Measurements from ENCODE around the gene IL3RA. TPM values are rescaled to one million over a fixed set of nuclear protein-coding genes. Genes with fewer than 3 reads are reported as not detected.
"Not testable (repeated sequence)": the region's sequence is repeated elsewhere in the genome, so short reads cannot be mapped to it uniquely, and the experiment has no call there.

The IL3RA gene
- total and polyA plus RNA-seq, 5 donors from 2014 or later = 0.18 to 1.2 TPM; not detected in 3

GRCh38 chrX:1366363-1366762, 29.8 kb downstream of the IL3RA start:
- not testable (repeated sequence) for H3K4me1 ChIP-seq (ENCODE audit: control insufficient read depth, insufficient read depth, low read length, poor library complexity, severe bottlenecking); H3K4me3 Mint-ChIP-seq; H3K27me3 Mint-ChIP-seq; H3K36me3 ChIP-seq (ENCODE audit: control insufficient read depth, insufficient read depth, low read length); H3K9me3 ChIP-seq (ENCODE audit: control insufficient read depth in 2 of 2, low read length in 2 of 2); ATAC-seq (ENCODE audit: low read depth in 2 of 2); H3K27me3 ChIP-seq (ENCODE audit: control insufficient read depth, insufficient read depth, low read length); H3K27ac Mint-ChIP-seq; H3K4me1 Mint-ChIP-seq; H3K4me3 ChIP-seq (ENCODE audit: low read depth, low read length); H3K9me3 Mint-ChIP-seq; DNase-seq; H3K27ac ChIP-seq (ENCODE audit: insufficient read depth, low read length, poor library complexity, severe bottlenecking); H3K36me3 Mint-ChIP-seq

- no peaks in the 10 kb centered on the region for H3K9me3 ChIP-seq (ENCODE audit: control insufficient read depth in 2 of 2, low read length in 2 of 2)
- H3K4me3 ChIP-seq (ENCODE audit: low read depth, low read length) = no peak overlapping the region
- no peaks in the 10 kb centered on the region for H3K36me3 ChIP-seq (ENCODE audit: control insufficient read depth, insufficient read depth, low read length)
- Mint-ChIP-seq H3K4me1 (no peaks in the 10 kb centered on the region), H3K27ac (peak overlapping the region in 1 of 3 donors; percentile 25), H3K4me3 (no peak overlapping the region), H3K36me3 (no peaks in the 10 kb centered on the region), H3K27me3 (no peaks in the 10 kb centered on the region), H3K9me3 (peaks cover 0 to 1% (median 0%) of the 10 kb centered on the region in 7 donors)
- H3K27me3 ChIP-seq (ENCODE audit: control insufficient read depth, insufficient read depth, low read length) = no peaks in the 10 kb centered on the region
- H3K4me1 ChIP-seq (ENCODE audit: control insufficient read depth, insufficient read depth, low read length, poor library complexity, severe bottlenecking) = no peaks in the 10 kb centered on the region
- DNase-seq (no peak), ATAC-seq (ENCODE audit: low read depth in 2 of 2) (no peak)
- H3K27ac ChIP-seq (ENCODE audit: insufficient read depth, low read length, poor library complexity, severe bottlenecking) = no peak overlapping the region
These were observed 31.8 kb downstream of the IL3RA start for GRCh38 chrX:1368385-1368698.

- no peaks in the 10 kb centered on the region for H3K9me3 Mint-ChIP-seq
- Histone ChIP-seq H3K4me3 (ENCODE audit: low read depth, low read length) (no peak overlapping the region), H3K27me3 (ENCODE audit: control insufficient read depth, insufficient read depth, low read length) (no peaks in the 10 kb centered on the region), H3K4me1 (ENCODE audit: control insufficient read depth, insufficient read depth, low read length, poor library complexity, severe bottlenecking) (no peaks in the 10 kb centered on the region), H3K36me3 (ENCODE audit: control insufficient read depth, insufficient read depth, low read length) (no peaks in the 10 kb centered on the region), H3K27ac (ENCODE audit: insufficient read depth, low read length, poor library complexity, severe bottlenecking) (no peak overlapping the region), H3K9me3 (ENCODE audit: control insufficient read depth in 2 of 2, low read length in 2 of 2) (no peaks in the 10 kb centered on the region)
- H3K4me3 Mint-ChIP-seq = peak overlapping the region in 1 of 4 donors; percentile 75
- no peak overlapping the region for H3K27ac Mint-ChIP-seq
- peaks cover 0 to 6% (median 0%) of the 10 kb centered on the region in 4 donors for H3K4me1 Mint-ChIP-seq
- H3K27me3 Mint-ChIP-seq = no peaks in the 10 kb centered on the region
- DNase-seq (no peak), ATAC-seq (ENCODE audit: low read depth in 2 of 2) (peak in 1 of 2 donors; percentile 17)
- peaks cover 2% of the 10 kb centered on the region for H3K36me3 Mint-ChIP-seq
These were observed 41.7 kb downstream of the IL3RA start for GRCh38 chrX:1378306-1378759.

GRCh38 chrX:1380672-1381233, 44.2 kb downstream of the IL3RA start:
- peaks cover 14% of the 10 kb centered on the region for H3K36me3 ChIP-seq (ENCODE audit: control insufficient read depth, insufficient read depth, low read length)
- H3K4me1 ChIP-seq (ENCODE audit: control insufficient read depth, insufficient read depth, low read length, poor library complexity, severe bottlenecking) = no peaks in the 10 kb centered on the region
- Mint-ChIP-seq H3K36me3 (peaks cover 24% of the 10 kb centered on the region), H3K27ac (no peak overlapping the region), H3K4me1 (peaks cover 0 to 6% (median 0%) of the 10 kb centered on the region in 4 donors), H3K9me3 (peaks cover 0 to 2% (median 0%) of the 10 kb centered on the region in 7 donors), H3K27me3 (no peaks in the 10 kb centered on the region), H3K4me3 (no peak overlapping the region)
- H3K4me3 ChIP-seq (ENCODE audit: low read depth, low read length) = no peak overlapping the region
- DNase-seq (no peak), ATAC-seq (ENCODE audit: low read depth in 2 of 2) (no peak)
- H3K9me3 ChIP-seq (ENCODE audit: control insufficient read depth in 2 of 2, low read length in 2 of 2) = no peaks in the 10 kb centered on the region
- no peaks in the 10 kb centered on the region for H3K27me3 ChIP-seq (ENCODE audit: control insufficient read depth, insufficient read depth, low read length)
- no peak overlapping the region for H3K27ac ChIP-seq (ENCODE audit: insufficient read depth, low read length, poor library complexity, severe bottlenecking)

DNA sequence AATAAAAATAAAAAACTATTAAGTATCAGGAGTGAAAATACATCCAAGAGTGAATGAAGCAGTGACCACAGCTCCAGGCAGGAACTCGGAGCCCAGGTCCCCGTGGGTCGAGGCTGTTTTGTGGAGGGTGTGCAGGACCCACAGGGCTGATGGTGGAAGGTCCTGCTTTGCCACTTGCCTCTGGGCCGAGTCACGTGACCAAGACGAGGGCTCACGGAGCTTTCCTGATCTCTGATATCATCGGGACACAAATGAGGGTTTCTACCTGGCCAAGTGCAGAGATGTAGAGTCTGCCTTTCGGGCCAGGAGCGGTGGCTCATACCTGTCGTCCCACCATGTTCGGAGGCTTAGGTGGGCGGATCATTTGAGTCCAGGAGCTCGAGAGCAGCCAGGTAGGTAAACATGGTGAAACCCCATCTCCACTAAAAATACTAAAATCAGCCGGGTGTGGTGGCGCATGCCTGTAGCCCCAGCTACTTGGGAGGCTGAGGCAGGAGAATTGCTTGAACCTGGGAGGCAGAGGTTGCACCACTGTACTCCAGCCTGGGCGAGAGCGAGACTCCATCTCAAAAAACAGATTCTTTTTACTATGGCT, 48.2 kb downstream of the IL3RA start:
- Mint-ChIP-seq H3K4me1 (peaks cover 0 to 35% (median 8%) of the 10 kb centered on the region in 4 donors), H3K27me3 (no peaks in the 10 kb centered on the region), H3K36me3 (peaks cover 46% of the 10 kb centered on the region), H3K4me3 (peak overlapping the region in 3 of 4 donors; percentile 32 to 47 (median 35)), H3K9me3 (peaks cover 0 to 2% (median 0%) of the 10 kb centered on the region in 7 donors), H3K27ac (peak overlapping the region in 2 of 3 donors; percentile 20 to 69)
- no peak for ATAC-seq (ENCODE audit: low read depth in 2 of 2)
- peaks cover 9% of the 10 kb centered on the region for H3K4me1 ChIP-seq (ENCODE audit: control insufficient read depth, insufficient read depth, low read length, poor library complexity, severe bottlenecking)
- no peaks in the 10 kb centered on the region for H3K27me3 ChIP-seq (ENCODE audit: control insufficient read depth, insufficient read depth, low read length)
- no peaks in the 10 kb centered on the region for H3K9me3 ChIP-seq (ENCODE audit: control insufficient read depth in 2 of 2, low read length in 2 of 2)
- H3K4me3 ChIP-seq (ENCODE audit: low read depth, low read length) = no peak overlapping the region
- DNase-seq = no peak
- peaks cover 53% of the 10 kb centered on the region for H3K36me3 ChIP-seq (ENCODE audit: control insufficient read depth, insufficient read depth, low read length)
- no peak overlapping the region for H3K27ac ChIP-seq (ENCODE audit: insufficient read depth, low read length, poor library complexity, severe bottlenecking)

- H3K4me1 ChIP-seq (ENCODE audit: control insufficient read depth, insufficient read depth, low read length, poor library complexity, severe bottlenecking) = peaks cover 16% of the 10 kb centered on the region
- H3K4me1 Mint-ChIP-seq = peaks cover 0 to 38% (median 8%) of the 10 kb centered on the region in 4 donors
- peak overlapping the region in 2 of 4 donors; percentile 7 to 69 for H3K4me3 Mint-ChIP-seq
- H3K36me3 ChIP-seq (ENCODE audit: control insufficient read depth, insufficient read depth, low read length) = peaks cover 59% of the 10 kb centered on the region
- peaks cover 0 to 2% (median 0%) of the 10 kb centered on the region in 7 donors for H3K9me3 Mint-ChIP-seq
- H3K36me3 Mint-ChIP-seq = peaks cover 46% of the 10 kb centered on the region
- no peak overlapping the region for H3K4me3 ChIP-seq (ENCODE audit: low read depth, low read length)
- H3K27ac Mint-ChIP-seq = peak overlapping the region in 2 of 3 donors; percentile 20 to 69
- ATAC-seq (ENCODE audit: low read depth in 2 of 2) = no peak
- H3K27me3 ChIP-seq (ENCODE audit: control insufficient read depth, insufficient read depth, low read length) = no peaks in the 10 kb centered on the region
- no peaks in the 10 kb centered on the region for H3K9me3 ChIP-seq (ENCODE audit: control insufficient read depth in 2 of 2, low read length in 2 of 2)
- H3K27me3 Mint-ChIP-seq = no peaks in the 10 kb centered on the region
- H3K27ac ChIP-seq (ENCODE audit: insufficient read depth, low read length, poor library complexity, severe bottlenecking) = no peak overlapping the region
- no peak for DNase-seq
These were observed 49.0 kb downstream of the IL3RA start for GRCh38 chrX:1385253-1386223.

- Histone ChIP-seq H3K4me1 (ENCODE audit: control insufficient read depth, insufficient read depth, low read length, poor library complexity, severe bottlenecking) (peaks cover 25% of the 10 kb centered on the region), H3K27me3 (ENCODE audit: control insufficient read depth, insufficient read depth, low read length) (no peaks in the 10 kb centered on the region), H3K27ac (ENCODE audit: insufficient read depth, low read length, poor library complexity, severe bottlenecking) (no peak overlapping the region), H3K9me3 (ENCODE audit: control insufficient read depth in 2 of 2, low read length in 2 of 2) (no peaks in the 10 kb centered on the region), H3K4me3 (ENCODE audit: low read depth, low read length) (no peak overlapping the region), H3K36me3 (ENCODE audit: control insufficient read depth, insufficient read depth, low read length) (peaks cover 59% of the 10 kb centered on the region)
- peak overlapping the region in 1 of 4 donors; percentile 69 for H3K4me3 Mint-ChIP-seq
- ATAC-seq (ENCODE audit: low read depth in 2 of 2) = no peak
- peaks cover 0 to 46% (median 11%) of the 10 kb centered on the region in 4 donors for H3K4me1 Mint-ChIP-seq
- DNase-seq = no peak
- peaks cover 46% of the 10 kb centered on the region for H3K36me3 Mint-ChIP-seq
- H3K9me3 Mint-ChIP-seq = peaks cover 0 to 2% (median 0%) of the 10 kb centered on the region in 7 donors
- H3K27me3 Mint-ChIP-seq = no peaks in the 10 kb centered on the region
- H3K27ac Mint-ChIP-seq = peak overlapping the region in 1 of 3 donors; percentile 36
These were observed 49.9 kb downstream of the IL3RA start for GRCh38 chrX:1386338-1387127.

All from CD4-positive, CD25-positive, alpha-beta regulatory T cell (primary cell).